Measurements from ENCODE around the gene ERP44. TPM values are rescaled to one million over a fixed set of nuclear protein-coding genes. Genes with fewer than 3 reads are reported as not detected.

The ERP44 gene
- total RNA-seq, 1 experiment from 2014 or later: 10.1 TPM

- DNase-seq (ENCODE audit: low read depth, low spot score): no peak
- Histone ChIP-seq H3K27ac (ENCODE audit: low read length) (no peak overlapping the region), H3K27me3 (ENCODE audit: control insufficient read depth, insufficient read depth, low read length) (no peaks in the 10 kb centered on the region), H3K36me3 (ENCODE audit: control insufficient read depth, insufficient read depth, low read length) (no peaks in the 10 kb centered on the region), H3K9me3 (ENCODE audit: control insufficient read depth, insufficient read depth, low read depth, low read length) (0 out of 2 replicates have a peak, but pooled peaks cover 3% of the 10 kb centered on the region), H3K4me1 (ENCODE audit: control insufficient read depth, insufficient read depth, low read length) (no peaks in the 10 kb centered on the region), H3K4me3 (ENCODE audit: low read depth in 2 of 2, low read length in 2 of 2) (no peak overlapping the region)
- in situ Hi-C loops (cut with HindIII; ENCODE audit: low pct_unique_long_range_greater_than_20kb, low sequenced_read_pairs): no loop called here
- no peak for TF ChIP-seq REST (IDR thresholded peaks at IDR 0.05; ENCODE audit: insufficient read depth in 1 of 2, low read depth in 2 of 2, low read length in 1 of 2)
- no peak for TF ChIP-seq POLR2AphosphoS5 (IDR thresholded peaks at IDR 0.05; ENCODE audit: low read depth, low read length)
- no peak for TF ChIP-seq CTCF (IDR thresholded peaks at IDR 0.05)
- no peak for TF ChIP-seq TCF7L2 (IDR thresholded peaks at IDR 0.05; ENCODE audit: low read depth, low read length)
- no peak for TF ChIP-seq SIN3A (IDR thresholded peaks at IDR 0.05; ENCODE audit: borderline replicate concordance, insufficient read depth, low read depth, low read length)
- no peak for ATAC-seq
- BruUV-seq (replicated peaks): no TSS peak
- CTCF ChIA-PET: no interaction called here
- intact Hi-C loops (cut with micrococcal nuclease; ENCODE audit: unreplicated experiment): no loop called here
- POLR2A ChIA-PET: no interaction called here
Measured at GRCh38 chr9:99929652-99930051, 169.1 kb downstream of the ERP44 start.

Other genes starting within 250 kb of the ERP44 start
- gene STX17, start 192.3 kb downstream of the ERP44 start, total RNA-seq (2021; ENCODE audit: unreplicated experiment): 11.5 TPM
- gene INVS, start 243 bp upstream of the ERP44 start, total RNA-seq (2021; ENCODE audit: unreplicated experiment): 8.2 TPM

Data from Panc1 (cell line).